K562 (cell line): ENCODE measurements around the gene ERMARD. TPM values are rescaled to one million over a fixed set of nuclear protein-coding genes. Genes with fewer than 3 reads are reported as not detected.
A peak's percentile ranks its signal among the peaks of the same experiment; 100 is the strongest.

Experiments
- CTBP1 ChIP-seq: fragments of 450-650 bp; IDR thresholded peaks from 2 replicates; pipeline ENCODE4 v1.6.1; 2016; ENCODE audit warnings: borderline replicate concordance
- HDAC3 ChIP-seq: fragments of 450-650 bp; IDR thresholded peaks from 2 replicates; pipeline ENCODE4 v1.6.1; 2018; ENCODE audit warnings: borderline replicate concordance, mild to moderate bottlenecking, moderate library complexity; ENCODE audit not compliant: partially characterized antibody
- NCOR1 ChIP-seq: fragments of 450-650 bp; IDR thresholded peaks from 2 replicates; pipeline ENCODE4 v1.6.1; 2016; ENCODE audit warnings: mild to moderate bottlenecking, moderate library complexity
- ZNF699 ChIP-seq: fragments of 250-450 bp; sonication (Bioruptor Pico); IDR thresholded peaks from 2 replicates; pipeline ENCODE4 v1.8.0; 2021; ENCODE audit warnings: mild to moderate bottlenecking, moderate library complexity; ENCODE audit not compliant: insufficient replicate concordance
- polyA plus RNA-seq, 8 experiments: library from polyadenylated mRNA; depleted of rRNA in 4 of 8; stranded (reverse) in 5 of 8; unstranded in 3 of 8; fragments of >200 nt; fragmentation: Nextera tagmentation in 2 of 8; fragmentation: Illumina TruSeq in 1 of 8; extraction: Ambion mirVana in 2 of 8; extraction: Trizol in 1 of 8; gene quantifications; 2 replicates each; pipeline versions ENCODE4 v1.2.1 to v1.2.3, GENCODE V29; 2011 to 2014; ENCODE audit warnings: inconsistent platforms in 1 of 8, missing spikeins in 1 of 8
- total RNA-seq, 7 experiments: library from RNA; depleted of rRNA in 6 of 7; stranded (reverse); fragments of >200 nt in 6 of 7; fragmentation: Illumina TruSeq in 2 of 7; extraction: Trizol in 2 of 7; gene quantifications; 2 replicates each; pipeline versions ENCODE4 v1.2.1 to v1.2.3, GENCODE V29; 2011 to 2021; ENCODE audit warnings: low replicate concordance in 1 of 7
- TF ChIP-seq, protein P1 (sequence below): sonication (generic); formaldehyde crosslinking; IDR thresholded peaks from 2 replicates; pipeline ENCODE4 v1.8.1; 2022; ENCODE audit warnings: missing genetic modification reagents
- TF ChIP-seq, protein P2 (sequence below): fragments of 200-600 bp; sonication (generic); IDR thresholded peaks from one replicate; pipeline ENCODE4 v1.6.1; 2012; ENCODE audit warnings: mild to moderate bottlenecking, low read depth, low read length, inconsistent platforms
- TF ChIP-seq, protein P3 (sequence below): fragments of 450-650 bp; formaldehyde crosslinking; IDR thresholded peaks from 2 replicates; pipeline ENCODE4 v1.4.0; 2020; ENCODE audit warnings: mild to moderate bottlenecking, moderate library complexity

The ERMARD gene
- total and polyA plus RNA-seq, 9 of the 15 experiments (the other 6 are each of a cell fraction or from before 2014, with no cell fraction given) = 14.5 to 68.6 (median 27.7) TPM

DNA sequence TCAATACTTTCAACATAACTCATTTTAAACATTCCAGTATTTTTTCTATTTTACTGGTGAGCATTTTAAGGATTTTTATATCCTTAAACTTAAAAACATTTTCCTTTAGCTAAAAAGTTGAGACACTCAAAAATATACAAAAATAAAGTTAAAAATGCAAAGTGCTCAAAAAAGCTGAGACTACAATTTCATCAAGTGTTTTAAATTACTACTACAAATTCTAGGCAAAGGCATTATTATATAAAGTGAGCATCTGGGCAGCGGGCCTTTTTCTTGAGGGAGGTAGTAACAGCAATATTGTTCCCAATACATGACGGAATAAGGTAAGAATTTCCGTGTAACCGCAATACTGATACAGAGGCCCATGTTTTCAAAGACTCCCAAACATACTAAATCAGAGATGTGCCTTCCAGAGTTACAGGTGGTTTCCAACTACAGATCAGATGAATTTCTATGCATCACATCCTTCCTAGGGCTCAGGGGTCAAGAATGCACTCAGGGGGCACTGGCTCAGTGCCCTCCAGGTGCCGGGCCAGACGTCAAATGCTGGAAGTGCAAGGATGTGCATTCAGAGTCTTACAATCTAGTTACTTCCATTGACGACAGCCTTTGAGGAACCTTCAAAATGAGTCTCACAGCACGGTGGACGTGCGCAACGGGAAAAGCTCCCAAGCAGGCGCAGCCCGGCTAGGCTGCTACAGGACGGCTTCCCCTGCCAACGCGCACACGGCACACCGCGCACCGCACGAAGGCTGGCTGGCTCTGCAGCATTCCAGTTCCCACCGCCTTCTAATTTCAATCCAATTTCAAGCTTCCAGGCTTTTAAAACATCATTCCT is 28.8 kb upstream of the ERMARD start (continued):
- TF ChIP-seq, protein P1, sequence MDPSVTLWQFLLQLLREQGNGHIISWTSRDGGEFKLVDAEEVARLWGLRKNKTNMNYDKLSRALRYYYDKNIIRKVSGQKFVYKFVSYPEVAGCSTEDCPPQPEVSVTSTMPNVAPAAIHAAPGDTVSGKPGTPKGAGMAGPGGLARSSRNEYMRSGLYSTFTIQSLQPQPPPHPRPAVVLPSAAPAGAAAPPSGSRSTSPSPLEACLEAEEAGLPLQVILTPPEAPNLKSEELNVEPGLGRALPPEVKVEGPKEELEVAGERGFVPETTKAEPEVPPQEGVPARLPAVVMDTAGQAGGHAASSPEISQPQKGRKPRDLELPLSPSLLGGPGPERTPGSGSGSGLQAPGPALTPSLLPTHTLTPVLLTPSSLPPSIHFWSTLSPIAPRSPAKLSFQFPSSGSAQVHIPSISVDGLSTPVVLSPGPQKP = no peak
- TF ChIP-seq ZNF699 = no peak
- no peak for TF ChIP-seq CTBP1
- TF ChIP-seq, protein P2, sequence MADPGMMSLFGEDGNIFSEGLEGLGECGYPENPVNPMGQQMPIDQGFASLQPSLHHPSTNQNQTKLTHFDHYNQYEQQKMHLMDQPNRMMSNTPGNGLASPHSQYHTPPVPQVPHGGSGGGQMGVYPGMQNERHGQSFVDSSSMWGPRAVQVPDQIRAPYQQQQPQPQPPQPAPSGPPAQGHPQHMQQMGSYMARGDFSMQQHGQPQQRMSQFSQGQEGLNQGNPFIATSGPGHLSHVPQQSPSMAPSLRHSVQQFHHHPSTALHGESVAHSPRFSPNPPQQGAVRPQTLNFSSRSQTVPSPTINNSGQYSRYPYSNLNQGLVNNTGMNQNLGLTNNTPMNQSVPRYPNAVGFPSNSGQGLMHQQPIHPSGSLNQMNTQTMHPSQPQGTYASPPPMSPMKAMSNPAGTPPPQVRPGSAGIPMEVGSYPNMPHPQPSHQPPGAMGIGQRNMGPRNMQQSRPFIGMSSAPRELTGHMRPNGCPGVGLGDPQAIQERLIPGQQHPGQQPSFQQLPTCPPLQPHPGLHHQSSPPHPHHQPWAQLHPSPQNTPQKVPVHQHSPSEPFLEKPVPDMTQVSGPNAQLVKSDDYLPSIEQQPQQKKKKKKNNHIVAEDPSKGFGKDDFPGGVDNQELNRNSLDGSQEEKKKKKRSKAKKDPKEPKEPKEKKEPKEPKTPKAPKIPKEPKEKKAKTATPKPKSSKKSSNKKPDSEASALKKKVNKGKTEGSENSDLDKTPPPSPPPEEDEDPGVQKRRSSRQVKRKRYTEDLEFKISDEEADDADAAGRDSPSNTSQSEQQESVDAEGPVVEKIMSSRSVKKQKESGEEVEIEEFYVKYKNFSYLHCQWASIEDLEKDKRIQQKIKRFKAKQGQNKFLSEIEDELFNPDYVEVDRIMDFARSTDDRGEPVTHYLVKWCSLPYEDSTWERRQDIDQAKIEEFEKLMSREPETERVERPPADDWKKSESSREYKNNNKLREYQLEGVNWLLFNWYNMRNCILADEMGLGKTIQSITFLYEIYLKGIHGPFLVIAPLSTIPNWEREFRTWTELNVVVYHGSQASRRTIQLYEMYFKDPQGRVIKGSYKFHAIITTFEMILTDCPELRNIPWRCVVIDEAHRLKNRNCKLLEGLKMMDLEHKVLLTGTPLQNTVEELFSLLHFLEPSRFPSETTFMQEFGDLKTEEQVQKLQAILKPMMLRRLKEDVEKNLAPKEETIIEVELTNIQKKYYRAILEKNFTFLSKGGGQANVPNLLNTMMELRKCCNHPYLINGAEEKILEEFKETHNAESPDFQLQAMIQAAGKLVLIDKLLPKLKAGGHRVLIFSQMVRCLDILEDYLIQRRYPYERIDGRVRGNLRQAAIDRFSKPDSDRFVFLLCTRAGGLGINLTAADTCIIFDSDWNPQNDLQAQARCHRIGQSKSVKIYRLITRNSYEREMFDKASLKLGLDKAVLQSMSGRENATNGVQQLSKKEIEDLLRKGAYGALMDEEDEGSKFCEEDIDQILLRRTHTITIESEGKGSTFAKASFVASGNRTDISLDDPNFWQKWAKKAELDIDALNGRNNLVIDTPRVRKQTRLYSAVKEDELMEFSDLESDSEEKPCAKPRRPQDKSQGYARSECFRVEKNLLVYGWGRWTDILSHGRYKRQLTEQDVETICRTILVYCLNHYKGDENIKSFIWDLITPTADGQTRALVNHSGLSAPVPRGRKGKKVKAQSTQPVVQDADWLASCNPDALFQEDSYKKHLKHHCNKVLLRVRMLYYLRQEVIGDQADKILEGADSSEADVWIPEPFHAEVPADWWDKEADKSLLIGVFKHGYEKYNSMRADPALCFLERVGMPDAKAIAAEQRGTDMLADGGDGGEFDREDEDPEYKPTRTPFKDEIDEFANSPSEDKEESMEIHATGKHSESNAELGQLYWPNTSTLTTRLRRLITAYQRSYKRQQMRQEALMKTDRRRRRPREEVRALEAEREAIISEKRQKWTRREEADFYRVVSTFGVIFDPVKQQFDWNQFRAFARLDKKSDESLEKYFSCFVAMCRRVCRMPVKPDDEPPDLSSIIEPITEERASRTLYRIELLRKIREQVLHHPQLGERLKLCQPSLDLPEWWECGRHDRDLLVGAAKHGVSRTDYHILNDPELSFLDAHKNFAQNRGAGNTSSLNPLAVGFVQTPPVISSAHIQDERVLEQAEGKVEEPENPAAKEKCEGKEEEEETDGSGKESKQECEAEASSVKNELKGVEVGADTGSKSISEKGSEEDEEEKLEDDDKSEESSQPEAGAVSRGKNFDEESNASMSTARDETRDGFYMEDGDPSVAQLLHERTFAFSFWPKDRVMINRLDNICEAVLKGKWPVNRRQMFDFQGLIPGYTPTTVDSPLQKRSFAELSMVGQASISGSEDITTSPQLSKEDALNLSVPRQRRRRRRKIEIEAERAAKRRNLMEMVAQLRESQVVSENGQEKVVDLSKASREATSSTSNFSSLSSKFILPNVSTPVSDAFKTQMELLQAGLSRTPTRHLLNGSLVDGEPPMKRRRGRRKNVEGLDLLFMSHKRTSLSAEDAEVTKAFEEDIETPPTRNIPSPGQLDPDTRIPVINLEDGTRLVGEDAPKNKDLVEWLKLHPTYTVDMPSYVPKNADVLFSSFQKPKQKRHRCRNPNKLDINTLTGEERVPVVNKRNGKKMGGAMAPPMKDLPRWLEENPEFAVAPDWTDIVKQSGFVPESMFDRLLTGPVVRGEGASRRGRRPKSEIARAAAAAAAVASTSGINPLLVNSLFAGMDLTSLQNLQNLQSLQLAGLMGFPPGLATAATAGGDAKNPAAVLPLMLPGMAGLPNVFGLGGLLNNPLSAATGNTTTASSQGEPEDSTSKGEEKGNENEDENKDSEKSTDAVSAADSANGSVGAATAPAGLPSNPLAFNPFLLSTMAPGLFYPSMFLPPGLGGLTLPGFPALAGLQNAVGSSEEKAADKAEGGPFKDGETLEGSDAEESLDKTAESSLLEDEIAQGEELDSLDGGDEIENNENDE = peak; percentile 20
- TF ChIP-seq, protein P3, sequence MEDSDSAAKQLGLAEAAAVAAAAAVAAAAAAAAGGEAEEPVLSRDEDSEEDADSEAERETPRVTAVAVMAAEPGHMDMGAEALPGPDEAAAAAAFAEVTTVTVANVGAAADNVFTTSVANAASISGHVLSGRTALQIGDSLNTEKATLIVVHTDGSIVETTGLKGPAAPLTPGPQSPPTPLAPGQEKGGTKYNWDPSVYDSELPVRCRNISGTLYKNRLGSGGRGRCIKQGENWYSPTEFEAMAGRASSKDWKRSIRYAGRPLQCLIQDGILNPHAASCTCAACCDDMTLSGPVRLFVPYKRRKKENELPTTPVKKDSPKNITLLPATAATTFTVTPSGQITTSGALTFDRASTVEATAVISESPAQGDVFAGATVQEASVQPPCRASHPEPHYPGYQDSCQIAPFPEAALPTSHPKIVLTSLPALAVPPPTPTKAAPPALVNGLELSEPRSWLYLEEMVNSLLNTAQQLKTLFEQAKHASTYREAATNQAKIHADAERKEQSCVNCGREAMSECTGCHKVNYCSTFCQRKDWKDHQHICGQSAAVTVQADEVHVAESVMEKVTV (CRISPR knock-in tag) = no peak
- TF ChIP-seq NCOR1 = no peak
- peak; percentile 37 for TF ChIP-seq HDAC3
